Astrocyte of the spinal cord (primary cell): ENCODE results near the gene NRXN2.

Source experiments
- DNase-seq: peaks from one replicate; pipeline ENCODE4 v3.0.0; 2011; ENCODE audit warnings: low read depth, low spot score
- H3K4me3 ChIP-seq: 2 replicates; pipeline ENCODE4 v1.5.1; 2011; ENCODE audit warnings: low read depth, mild to moderate bottlenecking, low read length, moderate library complexity
- in situ Hi-C: cut with HindIII; loops from 2 replicates; pipeline ENCODE4 v1.10.0; 2017; ENCODE audit warnings: low sequenced_read_pairs
- TF ChIP-seq, protein P1 (sequence below): IDR thresholded peaks from 2 replicates; pipeline ENCODE4 v1.5.1; 2012; ENCODE audit warnings: low read depth, mild to moderate bottlenecking, low read length, inconsistent platforms

NRXN2 gene

GRCh38 chr11:64743591-64744543, 20.9 kb upstream of the NRXN2 start, which contains the start of gene RASGRP2:
RASGRP2 (minus strand) TSS chr11:64744142; CDS start chr11:64742866, 1,276 bp downstream.
- no peak for DNase-seq
- TF ChIP-seq, protein P1, sequence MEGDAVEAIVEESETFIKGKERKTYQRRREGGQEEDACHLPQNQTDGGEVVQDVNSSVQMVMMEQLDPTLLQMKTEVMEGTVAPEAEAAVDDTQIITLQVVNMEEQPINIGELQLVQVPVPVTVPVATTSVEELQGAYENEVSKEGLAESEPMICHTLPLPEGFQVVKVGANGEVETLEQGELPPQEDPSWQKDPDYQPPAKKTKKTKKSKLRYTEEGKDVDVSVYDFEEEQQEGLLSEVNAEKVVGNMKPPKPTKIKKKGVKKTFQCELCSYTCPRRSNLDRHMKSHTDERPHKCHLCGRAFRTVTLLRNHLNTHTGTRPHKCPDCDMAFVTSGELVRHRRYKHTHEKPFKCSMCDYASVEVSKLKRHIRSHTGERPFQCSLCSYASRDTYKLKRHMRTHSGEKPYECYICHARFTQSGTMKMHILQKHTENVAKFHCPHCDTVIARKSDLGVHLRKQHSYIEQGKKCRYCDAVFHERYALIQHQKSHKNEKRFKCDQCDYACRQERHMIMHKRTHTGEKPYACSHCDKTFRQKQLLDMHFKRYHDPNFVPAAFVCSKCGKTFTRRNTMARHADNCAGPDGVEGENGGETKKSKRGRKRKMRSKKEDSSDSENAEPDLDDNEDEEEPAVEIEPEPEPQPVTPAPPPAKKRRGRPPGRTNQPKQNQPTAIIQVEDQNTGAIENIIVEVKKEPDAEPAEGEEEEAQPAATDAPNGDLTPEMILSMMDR: peak; percentile 71
- in situ Hi-C loops: no loop called here
- H3K4me3 ChIP-seq: peak within 1 kb of the TSS; percentile 24

DNA sequence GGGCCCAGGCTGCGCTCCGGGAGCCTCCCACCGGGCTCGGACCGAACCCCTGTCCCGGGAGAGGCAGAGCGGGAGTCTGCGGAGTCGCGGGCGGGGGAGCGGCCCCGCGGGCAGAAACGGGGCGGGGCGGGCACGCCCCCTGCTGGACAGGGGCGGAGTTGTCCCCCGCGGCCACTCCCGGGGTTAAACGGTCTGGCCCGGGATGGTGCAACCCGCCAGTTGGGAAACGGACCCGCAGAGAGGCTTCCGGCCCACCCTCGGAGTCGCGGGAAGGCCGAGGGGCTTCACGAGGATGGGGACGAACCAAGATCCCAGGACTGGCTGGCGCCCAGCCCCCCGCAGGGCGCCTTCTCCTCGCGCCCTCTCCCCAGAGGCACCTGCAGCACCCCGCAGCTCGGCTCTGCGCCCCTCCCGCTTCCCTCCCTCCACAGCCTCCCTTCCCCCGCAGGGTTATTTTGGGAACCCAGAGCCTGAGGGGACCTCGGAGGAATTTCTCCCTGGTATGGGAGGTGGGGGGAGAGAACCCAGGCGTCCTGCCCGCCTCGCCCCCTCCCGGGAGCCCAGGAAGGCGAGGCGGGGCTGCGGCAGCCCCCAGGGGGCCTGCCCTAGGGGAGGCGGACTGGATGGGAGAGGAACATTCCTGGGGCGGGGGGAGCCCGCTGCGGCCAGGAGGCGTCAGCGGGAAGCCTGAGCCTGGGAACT, 20.0 kb upstream of the NRXN2 start:
- TF ChIP-seq, protein P1: peak; percentile 77
- peak overlapping the region; percentile 0 for H3K4me3 ChIP-seq
- DNase-seq: no peak
- in situ Hi-C loops: no loop called here

- TF ChIP-seq, protein P1: no peak
- in situ Hi-C loops: no loop called here
- no peak for DNase-seq
- H3K4me3 ChIP-seq: peak overlapping the region; percentile 0
These were observed 19.3 kb upstream of the NRXN2 start for GRCh38 chr11:64742087-64742888.

GRCh38 chr11:64741375-64742086, 18.5 kb upstream of the NRXN2 start:
- in situ Hi-C loops: no loop called here
- DNase-seq: no peak
- no peak overlapping the region for H3K4me3 ChIP-seq
- TF ChIP-seq, protein P1: no peak

DNA sequence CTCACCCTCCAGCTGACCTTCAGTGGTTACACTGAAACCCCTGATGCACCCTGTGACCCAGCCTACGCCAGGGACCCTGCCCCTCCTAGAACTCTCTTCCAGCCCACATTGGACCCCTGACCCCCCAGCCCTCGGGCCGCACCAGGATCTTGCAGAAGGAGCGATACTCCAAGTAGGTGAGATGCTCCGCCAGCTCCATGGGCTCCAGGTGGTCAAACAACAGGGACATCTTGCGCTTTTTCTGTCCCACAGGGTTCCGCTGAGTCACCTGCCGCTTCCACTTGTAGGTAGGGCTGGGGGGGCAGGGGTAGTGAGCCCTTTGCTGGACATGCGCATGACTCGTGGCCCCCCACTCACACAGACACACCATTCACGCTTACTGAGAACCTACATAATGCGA, 16.9 kb upstream of the NRXN2 start:
- no peak overlapping the region for H3K4me3 ChIP-seq
- in situ Hi-C loops: no loop called here
- TF ChIP-seq, protein P1: no peak
- no peak for DNase-seq

DNA sequence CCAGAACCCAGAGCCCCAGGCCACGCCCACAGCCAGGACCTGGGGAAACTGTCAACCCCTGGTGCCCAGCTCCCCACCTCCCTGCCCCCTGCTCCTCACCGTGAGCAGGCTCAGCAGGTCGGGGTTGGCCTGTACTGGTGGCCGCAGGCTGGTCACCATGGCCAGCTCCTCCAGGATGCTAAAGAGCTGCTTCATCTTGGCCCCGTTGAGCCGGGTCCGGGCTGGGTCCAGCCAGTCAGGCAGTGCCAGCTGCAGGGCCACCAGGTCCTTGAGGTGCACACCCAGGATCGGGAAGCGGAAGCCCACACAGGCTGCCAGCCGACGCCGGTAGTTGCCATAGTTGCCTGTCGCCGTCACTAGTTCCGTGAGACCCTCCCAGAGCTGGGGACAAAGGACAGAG, 13.7 kb upstream of the NRXN2 start:
- no peak for DNase-seq
- in situ Hi-C loops: no loop called here
- TF ChIP-seq, protein P1: no peak
- H3K4me3 ChIP-seq: no peak overlapping the region
